ENCODE results near the gene DPEP2. TPM values are rescaled to one million over a fixed set of nuclear protein-coding genes. Genes with fewer than 3 reads are reported as not detected.
A peak's percentile ranks its signal among the peaks of the same experiment; 100 is the strongest.

The DPEP2 gene
- total and polyA plus RNA-seq, 2 of the 13 experiments (the other 11 are each of a cell fraction or from before 2014, with no cell fraction given) = 0.18 TPM; not detected in 1

- TF ChIP-seq, protein P1, sequence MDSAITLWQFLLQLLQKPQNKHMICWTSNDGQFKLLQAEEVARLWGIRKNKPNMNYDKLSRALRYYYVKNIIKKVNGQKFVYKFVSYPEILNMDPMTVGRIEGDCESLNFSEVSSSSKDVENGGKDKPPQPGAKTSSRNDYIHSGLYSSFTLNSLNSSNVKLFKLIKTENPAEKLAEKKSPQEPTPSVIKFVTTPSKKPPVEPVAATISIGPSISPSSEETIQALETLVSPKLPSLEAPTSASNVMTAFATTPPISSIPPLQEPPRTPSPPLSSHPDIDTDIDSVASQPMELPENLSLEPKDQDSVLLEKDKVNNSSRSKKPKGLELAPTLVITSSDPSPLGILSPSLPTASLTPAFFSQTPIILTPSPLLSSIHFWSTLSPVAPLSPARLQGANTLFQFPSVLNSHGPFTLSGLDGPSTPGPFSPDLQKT (CRISPR knock-in tag; IDR thresholded peaks at IDR 0.05; ENCODE audit: borderline replicate concordance) = no peak; the same call in 1 of the 2 replicates
- TF ChIP-seq, protein P2, sequence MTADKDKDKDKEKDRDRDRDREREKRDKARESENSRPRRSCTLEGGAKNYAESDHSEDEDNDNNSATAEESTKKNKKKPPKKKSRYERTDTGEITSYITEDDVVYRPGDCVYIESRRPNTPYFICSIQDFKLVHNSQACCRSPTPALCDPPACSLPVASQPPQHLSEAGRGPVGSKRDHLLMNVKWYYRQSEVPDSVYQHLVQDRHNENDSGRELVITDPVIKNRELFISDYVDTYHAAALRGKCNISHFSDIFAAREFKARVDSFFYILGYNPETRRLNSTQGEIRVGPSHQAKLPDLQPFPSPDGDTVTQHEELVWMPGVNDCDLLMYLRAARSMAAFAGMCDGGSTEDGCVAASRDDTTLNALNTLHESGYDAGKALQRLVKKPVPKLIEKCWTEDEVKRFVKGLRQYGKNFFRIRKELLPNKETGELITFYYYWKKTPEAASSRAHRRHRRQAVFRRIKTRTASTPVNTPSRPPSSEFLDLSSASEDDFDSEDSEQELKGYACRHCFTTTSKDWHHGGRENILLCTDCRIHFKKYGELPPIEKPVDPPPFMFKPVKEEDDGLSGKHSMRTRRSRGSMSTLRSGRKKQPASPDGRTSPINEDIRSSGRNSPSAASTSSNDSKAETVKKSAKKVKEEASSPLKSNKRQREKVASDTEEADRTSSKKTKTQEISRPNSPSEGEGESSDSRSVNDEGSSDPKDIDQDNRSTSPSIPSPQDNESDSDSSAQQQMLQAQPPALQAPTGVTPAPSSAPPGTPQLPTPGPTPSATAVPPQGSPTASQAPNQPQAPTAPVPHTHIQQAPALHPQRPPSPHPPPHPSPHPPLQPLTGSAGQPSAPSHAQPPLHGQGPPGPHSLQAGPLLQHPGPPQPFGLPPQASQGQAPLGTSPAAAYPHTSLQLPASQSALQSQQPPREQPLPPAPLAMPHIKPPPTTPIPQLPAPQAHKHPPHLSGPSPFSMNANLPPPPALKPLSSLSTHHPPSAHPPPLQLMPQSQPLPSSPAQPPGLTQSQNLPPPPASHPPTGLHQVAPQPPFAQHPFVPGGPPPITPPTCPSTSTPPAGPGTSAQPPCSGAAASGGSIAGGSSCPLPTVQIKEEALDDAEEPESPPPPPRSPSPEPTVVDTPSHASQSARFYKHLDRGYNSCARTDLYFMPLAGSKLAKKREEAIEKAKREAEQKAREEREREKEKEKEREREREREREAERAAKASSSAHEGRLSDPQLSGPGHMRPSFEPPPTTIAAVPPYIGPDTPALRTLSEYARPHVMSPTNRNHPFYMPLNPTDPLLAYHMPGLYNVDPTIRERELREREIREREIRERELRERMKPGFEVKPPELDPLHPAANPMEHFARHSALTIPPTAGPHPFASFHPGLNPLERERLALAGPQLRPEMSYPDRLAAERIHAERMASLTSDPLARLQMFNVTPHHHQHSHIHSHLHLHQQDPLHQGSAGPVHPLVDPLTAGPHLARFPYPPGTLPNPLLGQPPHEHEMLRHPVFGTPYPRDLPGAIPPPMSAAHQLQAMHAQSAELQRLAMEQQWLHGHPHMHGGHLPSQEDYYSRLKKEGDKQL (CRISPR knock-in tag; IDR thresholded peaks at IDR 0.05; ENCODE audit: low read depth) = no peak; the same call in 1 of the 2 replicates
- TF ChIP-seq NFIC (IDR thresholded peaks at IDR 0.05; ENCODE audit: low read length) = no peak
- no peak for TF ChIP-seq TRIM24 (CRISPR knock-in tag; IDR thresholded peaks at IDR 0.05)
- TF ChIP-seq ZNF737 (CRISPR knock-in tag; IDR thresholded peaks at IDR 0.05; ENCODE audit: borderline replicate concordance) = no peak; the same call in 1 of the 2 replicates
- peak; percentile 37 to 77; a peak in 2 of 4 replicates for TF ChIP-seq EP300 (IDR thresholded peaks at IDR 0.05; ENCODE audit: low read depth in 2 of 2, low read length in 2 of 2)
- TF ChIP-seq EP300 (CRISPR knock-in tag; IDR thresholded peaks at IDR 0.05; ENCODE audit: borderline replicate concordance) = peak; percentile 37; the same call in 1 of the 2 replicates
- peak; percentile 38; the same call in 1 of the 2 replicates for TF ChIP-seq TBX3 (IDR thresholded peaks at IDR 0.05; ENCODE audit: borderline replicate concordance)
- TF ChIP-seq, protein P3, sequence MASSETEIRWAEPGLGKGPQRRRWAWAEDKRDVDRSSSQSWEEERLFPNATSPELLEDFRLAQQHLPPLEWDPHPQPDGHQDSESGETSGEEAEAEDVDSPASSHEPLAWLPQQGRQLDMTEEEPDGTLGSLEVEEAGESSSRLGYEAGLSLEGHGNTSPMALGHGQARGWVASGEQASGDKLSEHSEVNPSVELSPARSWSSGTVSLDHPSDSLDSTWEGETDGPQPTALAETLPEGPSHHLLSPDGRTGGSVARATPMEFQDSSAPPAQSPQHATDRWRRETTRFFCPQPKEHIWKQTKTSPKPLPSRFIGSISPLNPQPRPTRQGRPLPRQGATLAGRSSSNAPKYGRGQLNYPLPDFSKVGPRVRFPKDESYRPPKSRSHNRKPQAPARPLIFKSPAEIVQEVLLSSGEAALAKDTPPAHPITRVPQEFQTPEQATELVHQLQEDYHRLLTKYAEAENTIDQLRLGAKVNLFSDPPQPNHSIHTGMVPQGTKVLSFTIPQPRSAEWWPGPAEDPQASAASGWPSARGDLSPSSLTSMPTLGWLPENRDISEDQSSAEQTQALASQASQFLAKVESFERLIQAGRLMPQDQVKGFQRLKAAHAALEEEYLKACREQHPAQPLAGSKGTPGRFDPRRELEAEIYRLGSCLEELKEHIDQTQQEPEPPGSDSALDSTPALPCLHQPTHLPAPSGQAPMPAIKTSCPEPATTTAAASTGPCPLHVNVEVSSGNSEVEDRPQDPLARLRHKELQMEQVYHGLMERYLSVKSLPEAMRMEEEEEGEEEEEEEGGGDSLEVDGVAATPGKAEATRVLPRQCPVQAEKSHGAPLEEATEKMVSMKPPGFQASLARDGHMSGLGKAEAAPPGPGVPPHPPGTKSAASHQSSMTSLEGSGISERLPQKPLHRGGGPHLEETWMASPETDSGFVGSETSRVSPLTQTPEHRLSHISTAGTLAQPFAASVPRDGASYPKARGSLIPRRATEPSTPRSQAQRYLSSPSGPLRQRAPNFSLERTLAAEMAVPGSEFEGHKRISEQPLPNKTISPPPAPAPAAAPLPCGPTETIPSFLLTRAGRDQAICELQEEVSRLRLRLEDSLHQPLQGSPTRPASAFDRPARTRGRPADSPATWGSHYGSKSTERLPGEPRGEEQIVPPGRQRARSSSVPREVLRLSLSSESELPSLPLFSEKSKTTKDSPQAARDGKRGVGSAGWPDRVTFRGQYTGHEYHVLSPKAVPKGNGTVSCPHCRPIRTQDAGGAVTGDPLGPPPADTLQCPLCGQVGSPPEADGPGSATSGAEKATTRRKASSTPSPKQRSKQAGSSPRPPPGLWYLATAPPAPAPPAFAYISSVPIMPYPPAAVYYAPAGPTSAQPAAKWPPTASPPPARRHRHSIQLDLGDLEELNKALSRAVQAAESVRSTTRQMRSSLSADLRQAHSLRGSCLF (CRISPR knock-in tag; IDR thresholded peaks at IDR 0.05; ENCODE audit: borderline replicate concordance) = peak; percentile 89
- peak; percentile 80; the same call in 1 of the 2 replicates for TF ChIP-seq POGK (CRISPR knock-in tag; conservative IDR thresholded peaks at IDR 0.05)
- peak; percentile 94 for TF ChIP-seq ZSCAN21 (CRISPR knock-in tag; IDR thresholded peaks at IDR 0.05; ENCODE audit: borderline replicate concordance)
Measured at GRCh38 chr16:68022728-68023537, 23.6 kb upstream of the DPEP2 start, which contains the start of the genes DDX28 and DUS2 (continued).

Data from HepG2 (cell line).